ENCODE results near the gene DPF3. TPM values are rescaled to one million over a fixed set of nuclear protein-coding genes. Genes with fewer than 3 reads are reported as not detected.

DPF3 gene
- total RNA-seq, 1 donor from 2014 or later = 0.90 TPM

- DNase-seq = no peak
- H3K4me3 ChIP-seq = no peak overlapping the region
- no peaks in the 10 kb centered on the region for H3K4me1 ChIP-seq
- H3K27ac ChIP-seq = no peak overlapping the region
- intact Hi-C loops (cut with DNase I) = no loop called here
- no peak for ATAC-seq
- no peaks in the 10 kb centered on the region for H3K9me3 ChIP-seq
- H3K27me3 ChIP-seq = no peaks in the 10 kb centered on the region
- H3K36me3 ChIP-seq = no peaks in the 10 kb centered on the region
- TF ChIP-seq CTCF (IDR thresholded peaks at IDR 0.05) = no peak
These were observed 78.5 kb downstream of the DPF3 start for GRCh38 chr14:72815430-72815829.

DNA sequence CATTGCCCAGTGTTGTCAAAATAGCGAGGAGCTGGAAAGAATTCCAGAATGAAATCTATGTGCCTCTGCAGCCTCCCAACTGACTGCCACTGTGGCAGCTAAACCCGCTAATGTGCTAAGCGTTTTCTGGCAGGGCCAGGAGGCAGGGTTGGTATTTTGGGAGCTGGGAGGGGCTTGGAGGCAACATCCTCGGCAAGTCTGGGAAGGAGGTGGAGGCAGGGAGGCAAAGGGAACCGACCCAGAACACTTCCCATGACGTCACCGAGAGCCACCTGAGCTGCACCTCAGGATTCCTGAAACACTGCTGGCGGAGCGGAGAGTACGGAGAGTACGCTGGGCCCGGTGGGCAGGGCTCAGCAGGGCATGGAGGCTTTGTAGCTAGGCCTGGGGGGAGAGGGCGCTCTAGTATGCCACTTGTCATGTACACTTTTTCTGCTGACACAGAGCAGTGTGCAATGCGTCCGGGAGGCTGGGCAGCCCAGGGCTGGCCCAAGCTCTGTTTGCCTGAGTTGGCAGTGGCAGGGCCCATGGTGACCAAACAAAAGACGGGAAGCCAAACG is 81.5 kb downstream of the DPF3 start:
- DNase-seq (no peak), ATAC-seq (peak; percentile 49)
- Histone ChIP-seq H3K4me1 (no peaks in the 10 kb centered on the region), H3K27ac (no peak overlapping the region), H3K4me3 (no peak overlapping the region), H3K36me3 (no peaks in the 10 kb centered on the region), H3K27me3 (no peaks in the 10 kb centered on the region), H3K9me3 (no peaks in the 10 kb centered on the region)
- intact Hi-C loops (cut with DNase I) = no loop called here
- TF ChIP-seq CTCF (IDR thresholded peaks at IDR 0.05) = no peak

GRCh38 chr14:72810201-72810600 is 83.7 kb downstream of the DPF3 start:
- intact Hi-C loops (cut with DNase I) = no loop called here

DNA sequence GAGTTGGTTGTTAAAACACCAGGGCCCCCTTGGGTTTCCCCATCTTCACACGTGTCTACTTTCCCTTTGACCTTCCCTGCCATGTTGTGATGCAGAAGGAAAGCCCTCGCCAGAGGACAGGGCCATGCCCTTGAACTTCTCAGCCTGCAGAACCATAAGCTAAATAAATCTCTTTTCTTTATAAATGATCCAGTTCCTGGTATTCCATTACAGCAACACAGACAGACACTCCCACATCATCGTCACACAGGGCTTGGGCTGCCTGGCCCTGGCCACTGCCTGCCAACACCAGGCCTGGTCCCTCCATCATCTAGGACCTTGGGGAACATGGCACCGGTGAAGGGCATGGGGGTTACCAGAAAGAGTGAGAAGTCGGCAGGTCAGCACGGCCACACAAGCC is 84.8 kb downstream of the DPF3 start:
- Histone ChIP-seq H3K4me3 (no peak overlapping the region), H3K27me3 (no peaks in the 10 kb centered on the region), H3K9me3 (no peaks in the 10 kb centered on the region), H3K36me3 (no peaks in the 10 kb centered on the region), H3K4me1 (no peaks in the 10 kb centered on the region), H3K27ac (no peak overlapping the region)
- intact Hi-C loops (cut with DNase I) = no loop called here
- no peak for ATAC-seq
- no peak for TF ChIP-seq CTCF (IDR thresholded peaks at IDR 0.05)
- DNase-seq = no peak

More at GRCh38 chr14:72810201-72810600, 83.7 kb downstream of the DPF3 start:
- Histone ChIP-seq H3K4me3 (no peak overlapping the region), H3K27ac (no peak overlapping the region), H3K36me3 (no peaks in the 10 kb centered on the region), H3K4me1 (no peaks in the 10 kb centered on the region), H3K9me3 (no peaks in the 10 kb centered on the region), H3K27me3 (no peaks in the 10 kb centered on the region)
- DNase-seq (no peak), ATAC-seq (no peak)
- no peak for TF ChIP-seq CTCF (IDR thresholded peaks at IDR 0.05)

- no peaks in the 10 kb centered on the region for H3K27me3 ChIP-seq
- no peaks in the 10 kb centered on the region for H3K36me3 ChIP-seq
- no peak for TF ChIP-seq CTCF (IDR thresholded peaks at IDR 0.05)
- H3K9me3 ChIP-seq = no peaks in the 10 kb centered on the region
- DNase-seq (no peak), ATAC-seq (no peak)
- intact Hi-C loops (cut with DNase I) = no loop called here
- H3K4me3 ChIP-seq = no peak overlapping the region
- H3K4me1 ChIP-seq = no peaks in the 10 kb centered on the region
- no peak overlapping the region for H3K27ac ChIP-seq
These were observed 85.3 kb downstream of the DPF3 start for GRCh38 chr14:72808564-72808963.

DNA sequence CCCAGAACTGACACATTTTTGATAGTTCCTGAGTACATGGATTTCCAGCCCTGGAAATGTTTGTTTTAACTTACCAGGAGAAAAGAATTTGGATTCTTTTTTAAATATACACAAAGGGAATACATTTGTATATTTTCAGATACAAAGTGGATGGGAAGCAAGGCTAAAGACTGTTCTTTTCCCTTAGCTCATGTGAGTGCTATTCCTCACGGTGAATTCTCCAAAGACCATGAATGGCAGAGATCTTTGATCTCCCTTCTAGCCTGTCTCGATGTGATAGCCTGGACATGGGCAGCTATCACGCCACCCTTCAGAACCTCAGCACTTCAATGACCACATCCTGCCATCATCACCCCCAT is 91.3 kb downstream of the DPF3 start:
- H3K27ac ChIP-seq = no peak overlapping the region
- no peak for TF ChIP-seq CTCF (IDR thresholded peaks at IDR 0.05)
- no peaks in the 10 kb centered on the region for H3K4me1 ChIP-seq
- no peaks in the 10 kb centered on the region for H3K27me3 ChIP-seq
- H3K4me3 ChIP-seq = no peak overlapping the region
- no peaks in the 10 kb centered on the region for H3K9me3 ChIP-seq
- ATAC-seq = no peak
- no peaks in the 10 kb centered on the region for H3K36me3 ChIP-seq
- no peak for DNase-seq
- intact Hi-C loops (cut with DNase I) = no loop called here

Measured in upper lobe of right lung (tissue), 1 donor.